Left ventricle myocardium inferior (tissue), 1 donor: ENCODE measurements around the gene RNF187. TPM values are rescaled to one million over a fixed set of nuclear protein-coding genes. Genes with fewer than 3 reads are reported as not detected.

Source experiments
- DNase-seq: peaks from one replicate; pipeline ENCODE4 v3.0.0-alpha.2; 2020
- H3K27ac ChIP-seq: fragments of 200-600 bp; replicated peaks from 2 replicates; pipeline ENCODE4 v1.8.0; 2021
- H3K27me3 ChIP-seq: fragments of 200-600 bp; 2 replicates; pipeline ENCODE4 v1.8.0; 2021; ENCODE audit warnings: low read depth
- H3K36me3 ChIP-seq: fragments of 200-600 bp; 2 replicates; pipeline ENCODE4 v1.8.0; 2021
- H3K4me1 ChIP-seq: fragments of 200-600 bp; 2 replicates; pipeline ENCODE4 v1.8.0; 2021
- H3K4me3 ChIP-seq: fragments of 200-600 bp; 2 replicates; pipeline ENCODE4 v1.8.0; 2021; ENCODE audit warnings: mild to moderate bottlenecking, moderate library complexity
- H3K9me3 ChIP-seq: fragments of 200-600 bp; replicated peaks from 2 replicates; pipeline ENCODE4 v1.8.0; 2021
- intact Hi-C: fragments of 100-400 bp; cut with micrococcal nuclease; formaldehyde crosslinking; loops from one replicate; pipeline ENCODE4 v1.11.0; 2022
- total RNA-seq: library from RNA; stranded (reverse); fragmentation: NEBNext Ultra II Directional; extraction: Animal tissue kit (Norgen Biotek cat#: 25700); gene quantifications from one replicate; pipeline ENCODE4 v1.2.1, GENCODE V29; 2021
- TF ChIP-seq, protein P1 (sequence below): fragments of 200-600 bp; IDR thresholded peaks from 2 replicates; pipeline ENCODE4 v1.8.0; 2021; ENCODE audit warnings: antibody characterized with exemption, mild to moderate bottlenecking, borderline replicate concordance
- donor health status: DM: no; HTN: yes; CAD: no; lungs with severe emphysema.

RNF187 gene
- total RNA-seq, 1 donor from 2014 or later = 79.5 TPM

DNA sequence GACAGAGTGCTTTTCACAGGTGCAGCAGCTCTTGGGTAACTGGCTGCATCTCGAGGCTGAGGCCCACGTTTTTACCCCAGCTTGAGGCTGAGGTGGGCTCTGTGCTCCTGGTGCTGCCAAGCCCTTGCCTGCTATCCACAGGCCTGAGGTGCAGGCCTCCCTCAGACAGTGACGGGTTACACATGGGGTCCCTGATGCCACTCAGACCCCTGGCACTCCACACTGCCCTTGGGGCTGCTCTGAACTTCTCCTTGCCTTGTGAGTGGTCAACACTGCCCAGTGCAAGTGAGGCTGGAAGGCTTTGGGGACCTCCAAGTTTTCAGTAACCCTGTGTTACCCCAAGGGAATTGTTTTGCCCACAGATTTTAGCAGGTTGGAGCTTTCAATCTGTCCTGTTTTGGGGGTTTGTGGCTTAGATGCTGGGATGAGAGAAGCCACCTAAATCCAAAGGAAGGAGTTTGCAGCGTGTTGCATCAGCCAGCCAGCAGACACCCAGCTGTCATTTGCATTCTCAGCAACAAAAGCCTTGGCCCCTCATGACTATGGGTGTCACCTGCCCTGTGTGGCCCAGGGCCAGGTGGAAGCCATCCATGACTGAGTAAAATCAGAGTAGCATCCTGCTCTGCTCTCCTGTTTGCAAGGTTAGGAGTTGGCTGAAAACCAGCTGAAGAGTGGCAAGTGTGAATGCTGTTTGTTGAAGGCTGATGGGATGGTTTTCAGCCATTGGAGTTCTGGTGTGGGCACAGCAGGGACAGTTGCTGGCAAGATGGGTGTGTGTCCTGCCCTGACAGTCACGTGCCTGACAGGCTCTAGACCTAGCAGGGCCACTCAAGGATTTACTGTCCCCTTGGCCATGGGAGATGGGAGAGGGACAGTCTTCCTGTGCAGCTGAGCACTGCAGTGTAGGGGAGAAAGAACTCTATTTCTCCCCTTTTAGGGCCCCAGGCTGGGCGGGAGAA is 3.2 kb downstream of the RNF187 start:
- peak; percentile 72 for DNase-seq
- Histone ChIP-seq H3K4me1 (peaks cover 51% of the 10 kb centered on the region), H3K36me3 (peaks cover 42% of the 10 kb centered on the region), H3K27ac (peak overlapping the region; percentile 70), H3K9me3 (no peaks in the 10 kb centered on the region), H3K4me3 (no peak overlapping the region), H3K27me3 (no peaks in the 10 kb centered on the region)
- intact Hi-C loops = no loop called here
- TF ChIP-seq, protein P1, sequence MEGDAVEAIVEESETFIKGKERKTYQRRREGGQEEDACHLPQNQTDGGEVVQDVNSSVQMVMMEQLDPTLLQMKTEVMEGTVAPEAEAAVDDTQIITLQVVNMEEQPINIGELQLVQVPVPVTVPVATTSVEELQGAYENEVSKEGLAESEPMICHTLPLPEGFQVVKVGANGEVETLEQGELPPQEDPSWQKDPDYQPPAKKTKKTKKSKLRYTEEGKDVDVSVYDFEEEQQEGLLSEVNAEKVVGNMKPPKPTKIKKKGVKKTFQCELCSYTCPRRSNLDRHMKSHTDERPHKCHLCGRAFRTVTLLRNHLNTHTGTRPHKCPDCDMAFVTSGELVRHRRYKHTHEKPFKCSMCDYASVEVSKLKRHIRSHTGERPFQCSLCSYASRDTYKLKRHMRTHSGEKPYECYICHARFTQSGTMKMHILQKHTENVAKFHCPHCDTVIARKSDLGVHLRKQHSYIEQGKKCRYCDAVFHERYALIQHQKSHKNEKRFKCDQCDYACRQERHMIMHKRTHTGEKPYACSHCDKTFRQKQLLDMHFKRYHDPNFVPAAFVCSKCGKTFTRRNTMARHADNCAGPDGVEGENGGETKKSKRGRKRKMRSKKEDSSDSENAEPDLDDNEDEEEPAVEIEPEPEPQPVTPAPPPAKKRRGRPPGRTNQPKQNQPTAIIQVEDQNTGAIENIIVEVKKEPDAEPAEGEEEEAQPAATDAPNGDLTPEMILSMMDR = no peak

DNA sequence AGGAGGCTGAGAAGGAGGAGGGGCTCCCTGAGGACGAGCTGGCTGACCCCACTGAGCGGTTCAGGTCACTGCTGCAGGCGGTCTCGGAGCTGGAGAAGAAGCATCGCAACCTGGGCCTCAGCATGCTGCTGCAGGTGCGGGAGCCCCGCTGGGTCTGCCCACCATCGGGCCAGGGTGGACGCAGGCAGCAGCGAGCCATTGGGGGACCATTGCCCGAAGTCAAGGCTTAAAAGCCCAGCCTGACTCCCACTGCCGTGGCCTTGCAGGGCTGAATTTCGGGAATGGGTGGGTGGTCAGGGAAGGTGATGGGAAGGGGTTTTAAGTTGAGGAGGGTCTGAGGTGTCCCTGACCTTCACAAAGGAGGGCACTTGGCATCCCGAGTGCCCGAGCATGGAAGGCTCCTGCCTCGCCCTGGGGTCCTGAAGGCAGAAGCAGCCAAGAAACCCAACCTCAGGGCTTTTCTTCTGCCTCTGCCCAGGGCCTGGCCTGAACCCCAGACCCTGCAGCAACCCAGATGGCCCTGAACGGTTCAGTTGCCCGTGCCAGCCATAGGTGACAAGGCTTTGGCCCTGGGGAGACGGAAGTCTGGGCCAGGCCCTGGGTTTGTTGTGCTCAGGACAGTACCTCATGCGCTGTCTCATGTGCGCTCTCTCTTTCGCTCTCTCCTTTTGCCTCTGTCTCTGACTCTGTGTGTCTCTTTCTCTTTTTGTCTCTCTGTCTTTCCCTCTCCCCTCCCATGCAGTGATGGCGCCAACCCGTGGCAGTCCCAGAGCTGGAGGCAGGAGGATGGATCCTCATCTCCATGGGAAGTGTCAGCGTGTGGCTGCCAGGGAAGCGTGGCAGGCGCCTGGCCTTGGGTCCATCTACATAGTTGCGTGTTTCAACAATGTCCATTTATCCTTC is 6.2 kb downstream of the RNF187 start:
- Histone ChIP-seq H3K27ac (no peak overlapping the region), H3K4me3 (no peak overlapping the region), H3K4me1 (peaks cover 28% of the 10 kb centered on the region), H3K9me3 (no peaks in the 10 kb centered on the region), H3K36me3 (peaks cover 50% of the 10 kb centered on the region), H3K27me3 (no peaks in the 10 kb centered on the region)
- intact Hi-C loops = no loop called here
- no peak for DNase-seq
- TF ChIP-seq, protein P1 = no peak

DNA sequence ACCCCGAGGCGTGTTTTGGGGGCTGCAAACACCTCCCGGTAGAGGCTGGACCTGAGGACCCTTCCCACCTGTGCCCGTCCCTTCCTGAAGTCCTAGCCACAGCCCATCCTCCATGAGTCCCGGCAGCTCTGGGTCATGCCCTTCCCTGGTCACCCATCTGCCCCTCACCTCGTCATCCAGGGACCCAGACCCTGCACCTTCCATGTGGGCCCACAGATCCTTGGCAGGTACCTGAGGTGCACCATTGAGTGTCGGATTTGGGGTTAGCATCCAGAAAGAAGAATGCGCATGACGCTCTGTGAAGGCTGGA is 6.8 kb downstream of the RNF187 start:
- TF ChIP-seq, protein P1 = no peak
- intact Hi-C loops = no loop called here
- Histone ChIP-seq H3K9me3 (no peaks in the 10 kb centered on the region), H3K27ac (no peak overlapping the region), H3K27me3 (no peaks in the 10 kb centered on the region), H3K4me1 (peaks cover 22% of the 10 kb centered on the region), H3K4me3 (no peak overlapping the region), H3K36me3 (peaks cover 50% of the 10 kb centered on the region)
- no peak for DNase-seq

DNA sequence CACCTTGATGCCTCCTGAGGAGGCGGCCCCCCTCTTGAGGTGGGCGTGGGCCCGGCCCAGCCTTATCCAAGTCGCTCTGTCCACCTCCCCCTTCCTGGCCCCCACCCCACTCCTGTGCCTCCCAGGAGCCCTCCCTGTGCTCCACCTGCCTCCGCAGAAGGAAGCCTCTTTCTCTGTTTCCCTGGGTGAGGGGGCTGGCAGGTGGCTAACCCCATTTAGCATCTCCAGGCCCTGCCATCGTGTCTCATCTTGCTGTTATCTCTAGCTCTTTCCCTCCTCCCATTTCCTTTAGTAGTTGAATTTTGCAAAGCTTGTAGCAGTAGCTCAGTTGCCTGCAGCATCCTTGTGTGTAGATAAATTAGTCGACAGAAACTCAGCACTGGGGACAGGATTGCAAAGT is 7.2 kb downstream of the RNF187 start:
- no peak for DNase-seq
- TF ChIP-seq, protein P1 = no peak
- intact Hi-C loops = no loop called here
- Histone ChIP-seq H3K36me3 (peaks cover 50% of the 10 kb centered on the region), H3K4me3 (no peak overlapping the region), H3K4me1 (peaks cover 18% of the 10 kb centered on the region), H3K27ac (no peak overlapping the region), H3K27me3 (no peaks in the 10 kb centered on the region), H3K9me3 (no peaks in the 10 kb centered on the region)

DNA sequence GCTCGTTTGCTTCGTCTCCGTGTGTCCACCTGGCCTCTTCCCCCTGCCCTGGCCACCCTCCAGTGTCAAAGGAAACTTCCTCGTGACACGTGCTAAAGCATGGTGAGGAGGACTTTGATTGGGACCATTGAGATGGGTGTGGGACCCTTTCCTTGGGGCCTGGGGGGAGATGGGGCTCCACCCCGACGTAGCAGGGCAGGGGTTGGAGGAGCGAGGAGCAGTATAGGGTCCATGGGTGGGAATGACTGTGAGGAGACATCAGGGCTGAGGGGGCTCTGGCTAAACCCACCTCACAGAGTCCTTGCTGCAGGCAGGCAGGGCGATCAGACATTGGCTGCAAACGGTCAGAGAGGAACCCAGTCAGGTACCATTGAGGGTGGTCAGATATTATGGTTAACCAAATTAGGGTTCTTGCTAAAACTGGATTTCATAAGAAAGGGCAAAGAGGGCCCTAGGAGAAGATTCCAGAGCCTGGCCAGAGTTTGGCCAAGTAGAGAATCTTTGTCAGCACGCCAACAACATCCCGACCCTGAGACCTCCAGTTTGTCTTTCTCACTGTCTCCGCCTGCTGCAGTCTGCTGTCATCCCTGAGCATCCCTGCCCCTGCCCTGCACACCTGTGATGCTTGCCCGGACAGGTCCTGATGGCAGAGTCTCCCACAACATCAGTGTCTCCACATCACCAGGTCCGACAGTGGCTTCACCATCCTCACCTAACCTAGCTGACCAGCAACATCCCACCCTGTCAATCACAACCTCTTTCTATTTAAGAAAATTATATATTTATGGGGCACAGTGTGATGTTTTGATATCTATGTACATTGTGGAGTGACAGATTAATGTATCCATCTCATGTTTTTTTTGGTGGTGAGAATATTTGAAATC is 8.0 kb downstream of the RNF187 start:
- intact Hi-C loops = no loop called here

More for the DNA sequence above, 8.0 kb downstream of the RNF187 start:
- Histone ChIP-seq H3K4me3 (no peak overlapping the region), H3K36me3 (peaks cover 43% of the 10 kb centered on the region), H3K27me3 (no peaks in the 10 kb centered on the region), H3K4me1 (peaks cover 10% of the 10 kb centered on the region), H3K9me3 (no peaks in the 10 kb centered on the region), H3K27ac (no peak overlapping the region)
- no peak for DNase-seq
- TF ChIP-seq, protein P1 = no peak
